Renal cortical epithelial cell (primary cell): Measurements from ENCODE around the gene PTPRU. TPM values are rescaled to one million over a fixed set of nuclear protein-coding genes. Genes with fewer than 3 reads are reported as not detected.

Experiments used
- DNase-seq: peaks from one replicate; pipeline ENCODE4 v3.0.0-alpha.2; 2011; ENCODE audit warnings: low read depth
- total RNA-seq: library from RNA; depleted of rRNA; stranded (reverse); fragments of >200 nt; gene quantifications from 2 replicates; pipeline ENCODE4 v1.2.3, GENCODE V29; 2014

PTPRU gene
- total RNA-seq, 1 donor from 2014 or later, result 50.7 TPM

GRCh38 chr1:29267321-29268070, 31.2 kb downstream of the PTPRU start:
- no peak for DNase-seq

GRCh38 chr1:29269382-29269781, 33.1 kb downstream of the PTPRU start:
- DNase-seq, result no peak

DNA sequence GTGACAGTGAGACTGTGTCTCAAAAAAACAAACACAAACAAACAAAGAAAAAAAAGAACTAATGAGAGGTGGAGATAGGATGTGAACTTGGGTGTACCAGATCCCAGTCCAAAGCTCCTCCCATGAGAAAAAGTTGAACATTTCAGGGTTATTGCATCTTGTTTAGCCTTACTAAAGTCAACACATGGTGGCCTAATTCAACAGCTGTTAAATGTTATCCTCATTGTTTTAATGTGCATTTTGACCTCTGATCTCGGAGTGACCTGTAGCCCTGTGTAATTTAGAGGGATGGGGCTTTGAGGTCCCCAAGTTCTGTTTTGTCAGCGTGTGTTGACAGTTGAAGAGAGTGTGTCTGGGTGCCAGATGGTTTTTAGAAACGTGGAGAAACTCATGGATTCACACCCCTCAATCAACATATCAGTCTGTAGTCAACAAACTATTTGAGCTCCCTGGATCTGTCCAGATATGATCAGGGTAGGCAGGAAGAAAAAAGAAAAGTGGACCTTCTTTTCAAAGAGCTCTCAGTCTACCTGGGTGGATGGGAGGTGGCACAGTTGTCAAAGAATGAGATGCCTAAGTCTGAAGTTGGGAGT, 34.7 kb downstream of the PTPRU start:
- DNase-seq, result no peak

GRCh38 chr1:29271724-29272123, 35.4 kb downstream of the PTPRU start:
- DNase-seq, result peak; percentile 80

DNA sequence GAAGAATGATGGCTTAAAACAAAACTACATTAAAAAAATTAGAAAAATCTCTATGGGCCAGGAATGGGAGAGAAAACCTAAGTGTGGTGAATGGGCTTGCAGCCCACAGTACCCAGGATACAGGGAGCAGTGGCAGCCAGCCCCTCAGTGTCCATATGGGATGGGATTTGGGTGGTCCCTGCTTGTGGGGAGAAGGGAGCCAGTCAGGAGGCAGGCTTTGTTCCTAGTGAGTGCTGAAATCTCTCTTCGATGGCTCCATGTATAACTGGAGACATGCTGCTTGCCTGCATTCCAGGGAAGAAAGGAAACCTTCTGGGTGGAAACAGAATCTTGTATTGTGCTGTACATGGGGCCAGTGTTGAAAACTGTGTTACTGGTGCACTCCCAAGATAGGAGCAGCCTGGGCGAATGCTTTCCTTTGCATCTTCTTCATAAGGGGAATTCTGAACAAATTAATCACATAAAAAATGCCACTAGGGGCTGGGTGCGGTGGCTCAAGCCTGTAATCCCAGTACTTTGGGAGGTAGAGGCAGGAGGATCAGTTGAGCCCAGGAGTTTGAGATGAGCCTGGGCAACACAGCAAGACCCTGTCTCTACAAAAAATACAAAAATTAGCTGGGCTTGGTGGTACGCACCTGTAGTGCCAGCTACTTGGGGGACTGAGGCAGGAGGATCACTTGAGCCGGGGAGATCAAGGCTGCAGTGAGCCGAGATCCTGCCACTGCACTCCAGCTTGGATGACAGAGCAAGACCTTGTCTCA, 36.0 kb downstream of the PTPRU start:
- no peak for DNase-seq

DNA sequence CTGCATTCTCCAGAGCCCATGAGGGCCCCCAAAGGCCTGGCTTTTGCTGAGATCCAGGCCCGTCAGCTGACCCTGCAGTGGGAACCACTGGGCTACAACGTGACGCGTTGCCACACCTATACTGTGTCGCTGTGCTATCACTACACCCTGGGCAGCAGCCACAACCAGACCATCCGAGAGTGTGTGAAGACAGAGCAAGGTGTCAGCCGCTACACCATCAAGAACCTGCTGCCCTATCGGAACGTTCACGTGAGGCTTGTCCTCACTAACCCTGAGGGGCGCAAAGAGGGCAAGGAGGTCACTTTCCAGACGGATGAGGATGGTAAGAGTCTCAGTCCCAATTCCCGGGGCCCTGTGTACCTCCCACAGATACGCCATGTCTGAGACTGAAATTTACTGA, 39.1 kb downstream of the PTPRU start:
- DNase-seq, result no peak

- no peak for DNase-seq
These were observed 41.8 kb downstream of the PTPRU start for GRCh38 chr1:29278124-29278523.

DNA sequence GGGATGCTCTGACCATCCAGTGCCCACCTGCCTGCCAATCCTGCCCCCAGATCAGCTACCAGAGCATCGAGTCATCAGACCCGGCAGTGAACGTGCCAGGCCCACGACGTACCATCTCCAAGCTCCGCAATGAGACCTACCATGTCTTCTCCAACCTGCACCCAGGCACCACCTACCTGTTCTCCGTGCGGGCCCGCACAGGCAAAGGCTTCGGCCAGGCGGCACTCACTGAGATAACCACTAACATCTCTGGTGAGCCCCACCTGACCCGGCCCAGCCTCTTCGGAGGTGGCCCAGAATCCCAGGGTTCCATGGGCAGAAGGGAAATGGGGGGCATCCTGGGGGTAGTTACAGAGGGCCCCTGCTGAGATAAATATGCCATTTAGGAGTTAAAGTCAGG, 43.1 kb downstream of the PTPRU start:
- DNase-seq, result no peak

GRCh38 chr1:29279951-29280391, 43.6 kb downstream of the PTPRU start:
- DNase-seq, result no peak

- DNase-seq, result peak; percentile 11
These were observed 44.2 kb downstream of the PTPRU start for GRCh38 chr1:29280409-29281131.

GRCh38 chr1:29281571-29281970, 45.2 kb downstream of the PTPRU start:
- no peak for DNase-seq

- DNase-seq, result no peak
These were observed 46.0 kb downstream of the PTPRU start for GRCh38 chr1:29282135-29282923.

- DNase-seq, result peak; percentile 29
These were observed 46.8 kb downstream of the PTPRU start for GRCh38 chr1:29282924-29283803.

DNA sequence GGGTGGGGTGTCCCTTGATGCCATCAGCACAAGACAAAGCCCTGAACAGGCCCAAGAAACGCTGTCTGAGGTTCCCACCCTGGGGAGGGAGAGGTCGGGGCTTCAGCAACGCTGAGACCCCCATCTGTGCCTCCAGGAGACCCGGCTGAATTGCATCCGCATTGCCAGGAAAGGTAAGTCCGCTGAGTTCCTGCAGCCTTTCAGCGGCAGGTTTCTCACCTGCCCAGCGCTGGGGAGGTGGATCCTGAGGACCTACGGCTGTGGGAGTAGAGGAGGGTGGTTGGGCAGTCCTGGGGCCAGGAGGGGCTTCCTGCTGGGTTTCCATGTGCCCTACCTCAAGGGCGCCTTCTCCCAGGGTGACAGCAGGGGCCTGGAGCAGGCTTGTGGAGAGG, 47.5 kb downstream of the PTPRU start:
- no peak for DNase-seq

- no peak for DNase-seq
These were observed 48.1 kb downstream of the PTPRU start for GRCh38 chr1:29284286-29284960.

GRCh38 chr1:29284961-29285560, 48.7 kb downstream of the PTPRU start:
- no peak for DNase-seq

DNA sequence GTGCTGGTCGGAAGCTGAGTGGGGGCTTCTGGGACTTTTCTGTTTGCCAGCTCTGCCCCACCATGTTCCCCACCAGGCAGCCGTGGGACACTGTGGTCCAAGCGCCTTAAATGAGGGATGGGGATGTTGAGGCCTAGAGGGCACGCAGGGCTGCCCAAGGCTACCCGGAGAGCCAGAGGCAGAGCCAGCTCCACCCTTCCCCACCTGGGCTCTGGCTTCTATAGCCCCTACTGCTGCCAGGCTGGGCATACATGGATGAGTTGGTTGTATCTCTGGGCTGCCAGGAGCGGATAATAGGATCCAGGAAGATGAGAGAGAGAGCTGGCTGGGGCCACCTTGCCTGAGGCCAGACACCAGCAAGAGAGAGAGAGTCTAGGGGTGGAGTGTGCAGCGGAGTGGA, 49.4 kb downstream of the PTPRU start:
- DNase-seq, result no peak

DNA sequence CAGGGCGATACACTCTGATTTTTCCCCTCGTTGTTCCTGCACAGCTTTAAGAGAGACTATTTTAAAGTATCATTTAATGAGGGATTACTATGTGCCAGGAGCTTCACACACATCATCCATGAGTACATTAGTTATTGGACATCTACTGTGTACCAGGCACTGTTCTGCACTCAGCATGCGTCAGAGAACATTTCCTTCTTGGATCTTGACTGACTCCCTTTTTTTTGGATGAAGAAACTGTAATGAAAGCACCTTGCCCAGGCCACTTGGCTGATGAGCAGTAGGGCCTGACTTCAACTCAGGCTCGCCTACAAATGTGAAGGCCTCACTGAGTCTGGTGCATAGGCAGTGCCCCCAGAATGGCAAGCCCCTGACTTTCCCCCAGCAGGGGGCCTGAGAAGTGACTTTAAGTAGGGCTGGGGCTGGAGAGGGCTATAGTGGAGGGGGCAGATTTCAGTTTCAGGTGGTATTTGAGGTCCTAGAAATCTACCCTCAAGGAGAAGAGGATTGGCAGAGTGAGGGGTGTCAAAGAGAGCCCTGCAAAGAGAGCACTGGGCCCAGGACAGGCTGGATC, 50.0 kb downstream of the PTPRU start:
- DNase-seq, result no peak

DNA sequence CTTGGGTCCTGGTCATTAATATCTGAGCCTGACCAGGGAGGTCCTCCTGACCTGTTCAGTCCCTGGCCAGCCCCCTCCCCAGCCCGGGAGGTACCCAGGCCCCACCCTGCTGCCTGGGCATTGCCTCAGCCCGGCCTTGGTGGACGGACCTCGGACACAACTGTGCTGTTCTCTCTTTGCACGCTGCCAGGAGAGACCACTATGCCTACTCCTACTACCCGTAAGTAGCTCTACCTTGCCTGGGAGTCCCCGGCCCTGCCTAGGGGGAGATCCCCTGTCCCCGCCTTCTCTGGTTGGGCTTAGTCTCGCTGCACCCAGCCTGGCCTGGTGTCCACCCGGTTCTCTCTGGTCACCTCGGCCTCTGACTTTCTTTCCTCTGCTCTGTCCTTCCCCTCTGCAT, 53.2 kb downstream of the PTPRU start:
- DNase-seq, result no peak
